ENCODE results near the gene CSF2. TPM values are rescaled to one million over a fixed set of nuclear protein-coding genes. Genes with fewer than 3 reads are reported as not detected.

The CSF2 gene
- polyA plus RNA-seq, 1 of the 3 experiments (the other 2 are of a cell fraction), result 0.97 TPM

DNA sequence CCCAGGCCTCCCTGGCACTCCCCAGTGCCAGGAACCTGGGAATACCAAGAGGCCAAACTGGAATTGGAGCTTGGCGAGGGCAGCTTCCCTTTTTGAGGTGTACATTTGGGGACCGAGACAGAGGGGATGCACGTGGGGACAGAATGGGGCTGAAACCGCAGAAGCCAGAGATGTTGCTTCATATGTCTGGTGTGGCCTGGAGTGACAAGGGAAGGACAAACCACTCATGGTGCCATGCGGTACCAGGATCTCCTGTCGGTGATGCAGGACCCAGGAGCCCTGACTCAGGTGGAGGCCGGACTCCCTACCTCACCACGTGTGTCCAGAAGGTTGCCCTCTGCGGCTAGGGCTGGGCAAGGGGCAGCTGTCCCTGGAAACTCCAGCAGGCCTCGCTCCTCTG, 4.0 kb upstream of the CSF2 start:
- no peaks in the 10 kb centered on the region for H3K9me2 ChIP-seq
- no peak overlapping the region for H3K4me3 ChIP-seq (ENCODE audit: low read depth in 2 of 2, low read length in 1 of 2)
- H3K9me3 ChIP-seq, result no peaks in the 10 kb centered on the region
- no peaks in the 10 kb centered on the region for H4K20me1 ChIP-seq (ENCODE audit: insufficient read depth)
- ChIA-PET CTCF (interaction anchor here (0.9 to 1.4 kb wide), 5 partner anchors 23 to 480 kb away, joined by 3 to 5 read pairs (median 3); no protein-coding TSS in a partner anchor), POLR2A (no interaction called here)
- H3K79me2 ChIP-seq (ENCODE audit: insufficient read depth), result no peaks in the 10 kb centered on the region
- DNase-seq, result no peak
- no peak overlapping the region for H2AFZ ChIP-seq (ENCODE audit: low read depth)
- no peaks in the 10 kb centered on the region for H3K27me3 ChIP-seq (ENCODE audit: insufficient read depth)
- H3K27ac ChIP-seq (ENCODE audit: low read depth in 2 of 2, low read length in 1 of 2), result no peak overlapping the region
- no peak overlapping the region for H3K9ac ChIP-seq
- no peak overlapping the region for H3K4me2 ChIP-seq
- H3K36me3 ChIP-seq (replicated peaks in 1 of 2; ENCODE audit: control insufficient read depth in 1 of 2, insufficient read depth in 2 of 2, low read length in 1 of 2), result no peaks in the 10 kb centered on the region
- H3F3A ChIP-seq (replicated peaks; ENCODE audit: insufficient read depth), result no peaks in the 10 kb centered on the region
- 93% methylated on average over 8 of the region's 10 CpGs for WGBS (ENCODE audit: low lambda C conversion rate)
- peaks cover 0 to 5% of the 10 kb centered on the region in 2 experiments; a peak in 1 of 4 replicates for H3K4me1 ChIP-seq (ENCODE audit: control insufficient read depth in 1 of 2, insufficient read depth in 2 of 2, low read depth in 1 of 2, low read length in 1 of 2)
- TF ChIP-seq RXRA (IDR thresholded peaks at IDR 0.05; ENCODE audit: borderline replicate concordance, low read depth), result no peak
- TF ChIP-seq EZH2phosphoT487 (IDR thresholded peaks at IDR 0.05; ENCODE audit: borderline replicate concordance, low read depth), result no peak
- TF ChIP-seq, protein P1, sequence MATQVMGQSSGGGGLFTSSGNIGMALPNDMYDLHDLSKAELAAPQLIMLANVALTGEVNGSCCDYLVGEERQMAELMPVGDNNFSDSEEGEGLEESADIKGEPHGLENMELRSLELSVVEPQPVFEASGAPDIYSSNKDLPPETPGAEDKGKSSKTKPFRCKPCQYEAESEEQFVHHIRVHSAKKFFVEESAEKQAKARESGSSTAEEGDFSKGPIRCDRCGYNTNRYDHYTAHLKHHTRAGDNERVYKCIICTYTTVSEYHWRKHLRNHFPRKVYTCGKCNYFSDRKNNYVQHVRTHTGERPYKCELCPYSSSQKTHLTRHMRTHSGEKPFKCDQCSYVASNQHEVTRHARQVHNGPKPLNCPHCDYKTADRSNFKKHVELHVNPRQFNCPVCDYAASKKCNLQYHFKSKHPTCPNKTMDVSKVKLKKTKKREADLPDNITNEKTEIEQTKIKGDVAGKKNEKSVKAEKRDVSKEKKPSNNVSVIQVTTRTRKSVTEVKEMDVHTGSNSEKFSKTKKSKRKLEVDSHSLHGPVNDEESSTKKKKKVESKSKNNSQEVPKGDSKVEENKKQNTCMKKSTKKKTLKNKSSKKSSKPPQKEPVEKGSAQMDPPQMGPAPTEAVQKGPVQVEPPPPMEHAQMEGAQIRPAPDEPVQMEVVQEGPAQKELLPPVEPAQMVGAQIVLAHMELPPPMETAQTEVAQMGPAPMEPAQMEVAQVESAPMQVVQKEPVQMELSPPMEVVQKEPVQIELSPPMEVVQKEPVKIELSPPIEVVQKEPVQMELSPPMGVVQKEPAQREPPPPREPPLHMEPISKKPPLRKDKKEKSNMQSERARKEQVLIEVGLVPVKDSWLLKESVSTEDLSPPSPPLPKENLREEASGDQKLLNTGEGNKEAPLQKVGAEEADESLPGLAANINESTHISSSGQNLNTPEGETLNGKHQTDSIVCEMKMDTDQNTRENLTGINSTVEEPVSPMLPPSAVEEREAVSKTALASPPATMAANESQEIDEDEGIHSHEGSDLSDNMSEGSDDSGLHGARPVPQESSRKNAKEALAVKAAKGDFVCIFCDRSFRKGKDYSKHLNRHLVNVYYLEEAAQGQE (IDR thresholded peaks at IDR 0.05; ENCODE audit: low read depth, low read length), result no peak
- no peak for TF ChIP-seq USF2 (IDR thresholded peaks at IDR 0.05; ENCODE audit: borderline replicate concordance, low read depth, low read length)
- no peak for TF ChIP-seq USF1 (IDR thresholded peaks at IDR 0.05; ENCODE audit: borderline replicate concordance, low read depth)
- no peak for TF ChIP-seq GATA2 (CRISPR knock-in tag; IDR thresholded peaks at IDR 0.05)
- no peak for TF ChIP-seq MXI1 (IDR thresholded peaks at IDR 0.05; ENCODE audit: low read depth, low read length)
- TF ChIP-seq POLR2AphosphoS5 (IDR thresholded peaks at IDR 0.05; ENCODE audit: low read depth, low read length), result no peak
- TF ChIP-seq, protein P2, sequence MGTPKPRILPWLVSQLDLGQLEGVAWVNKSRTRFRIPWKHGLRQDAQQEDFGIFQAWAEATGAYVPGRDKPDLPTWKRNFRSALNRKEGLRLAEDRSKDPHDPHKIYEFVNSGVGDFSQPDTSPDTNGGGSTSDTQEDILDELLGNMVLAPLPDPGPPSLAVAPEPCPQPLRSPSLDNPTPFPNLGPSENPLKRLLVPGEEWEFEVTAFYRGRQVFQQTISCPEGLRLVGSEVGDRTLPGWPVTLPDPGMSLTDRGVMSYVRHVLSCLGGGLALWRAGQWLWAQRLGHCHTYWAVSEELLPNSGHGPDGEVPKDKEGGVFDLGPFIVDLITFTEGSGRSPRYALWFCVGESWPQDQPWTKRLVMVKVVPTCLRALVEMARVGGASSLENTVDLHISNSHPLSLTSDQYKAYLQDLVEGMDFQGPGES (IDR thresholded peaks at IDR 0.05; ENCODE audit: low read depth, low read length), result no peak
- no peak for TF ChIP-seq RAD21 (IDR thresholded peaks at IDR 0.05; ENCODE audit: low read length)
- no peak for TF ChIP-seq MEF2A (IDR thresholded peaks at IDR 0.05; ENCODE audit: borderline replicate concordance, low read depth)
- no peak for TF ChIP-seq TEAD4 (IDR thresholded peaks at IDR 0.05; ENCODE audit: borderline replicate concordance, insufficient read depth)
- TF ChIP-seq ZBTB33 (IDR thresholded peaks at IDR 0.05; ENCODE audit: borderline replicate concordance, low read depth), result no peak
- TF ChIP-seq CHD2 (IDR thresholded peaks at IDR 0.05; ENCODE audit: low read length, partially characterized antibody), result no peak
- TF ChIP-seq RFX5 (IDR thresholded peaks at IDR 0.05; ENCODE audit: low read length), result no peak
- TF ChIP-seq NFIC (IDR thresholded peaks at IDR 0.05; ENCODE audit: borderline replicate concordance), result no peak
- no peak for TF ChIP-seq CTCF (IDR thresholded peaks at IDR 0.05)
- TF ChIP-seq, protein P3, sequence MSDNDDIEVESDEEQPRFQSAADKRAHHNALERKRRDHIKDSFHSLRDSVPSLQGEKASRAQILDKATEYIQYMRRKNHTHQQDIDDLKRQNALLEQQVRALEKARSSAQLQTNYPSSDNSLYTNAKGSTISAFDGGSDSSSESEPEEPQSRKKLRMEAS (IDR thresholded peaks at IDR 0.05; ENCODE audit: low read depth), result no peak
